Erythroblast (primary cell): ENCODE data around the gene PNPLA7.
"Not testable (repeated sequence)": the region's sequence is repeated elsewhere in the genome, so short reads cannot be mapped to it uniquely, and the experiment has no call there.

ENCODE experiments used
- GATA1 ChIP-seq: IDR thresholded peaks from 2 replicates; pipeline ENCODE4 v1.6.1; 2011; ENCODE audit warnings: low read depth, mild to moderate bottlenecking, control low read depth, low read length, moderate library complexity
- POLR2A ChIP-seq: IDR thresholded peaks from 2 replicates; pipeline ENCODE4 v1.6.1; 2011; ENCODE audit warnings: mild to moderate bottlenecking, low read length

DNA sequence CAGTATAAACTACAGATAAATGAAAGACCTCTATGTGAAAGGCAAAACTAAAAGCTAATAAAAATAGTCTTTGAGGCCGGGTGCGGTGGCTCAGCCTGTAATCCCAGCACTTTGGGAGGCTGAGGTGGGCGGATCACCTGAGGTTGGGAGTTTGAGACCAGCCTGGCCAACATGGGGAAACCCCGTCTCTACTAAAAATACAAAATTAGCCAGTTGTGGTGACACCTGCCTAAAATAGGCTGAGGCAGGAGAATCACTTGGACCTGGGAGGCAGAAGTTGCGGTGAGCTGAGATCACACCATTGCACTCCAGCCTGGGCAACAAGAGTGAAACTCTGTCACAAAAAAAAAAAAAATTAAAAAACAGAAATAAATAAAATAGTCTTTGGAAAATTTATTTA, 37.1 kb downstream of the PNPLA7 start:
- not testable (repeated sequence) for TF ChIP-seq POLR2A, GATA1
